H1 (cell line): ENCODE measurements around the gene ZNF726. TPM values are rescaled to one million over a fixed set of nuclear protein-coding genes. Genes with fewer than 3 reads are reported as not detected.

ENCODE experiments used
- CTCF ChIA-PET: fragments of 300-600 bp; sonication (Branson Sonifier 250); formaldehyde crosslinking; loops from one replicate; lab custom pipeline; 2021; ENCODE audit not compliant: partially characterized antibody; lab: Charles Lee
- POLR2A ChIA-PET: fragments of 300-600 bp; sonication (Branson Sonifier 250); formaldehyde crosslinking; loops from one replicate; lab custom pipeline; 2021; ENCODE audit warnings: inconsistent platforms; ENCODE audit not compliant: partially characterized antibody; lab: Charles Lee
- DNase-seq, 2 experiments: peaks; one replicate each; pipeline versions ENCODE4 v3.0.0 to v3.0.0-alpha.2; 2010 to 2022; ENCODE audit warnings: low spot score in 2 of 2, low read depth in 1 of 2, mixed read lengths in 1 of 2
- FAIRE-seq: peaks from 2 replicates; lab custom pipeline; 2011; peaks lifted over from hg19 to GRCh38; lab: Jason Lieb, UNC
- H2AFZ ChIP-seq: 2 replicates; pipeline ENCODE4 v1.8.1; 2012; ENCODE audit warnings: low read length, inconsistent platforms
- H2AK5ac ChIP-seq: 2 replicates; pipeline ENCODE4 v1.6.1; 2013; ENCODE audit warnings: low read depth, low read length
- H2BK120ac ChIP-seq: replicated peaks from 2 replicates; pipeline ENCODE3; 2013; ENCODE audit warnings: low read depth, low read length, inconsistent platforms
- H2BK12ac ChIP-seq: 2 replicates; pipeline ENCODE4 v1.6.1; 2013; ENCODE audit warnings: low read depth, low read length
- H2BK15ac ChIP-seq: 2 replicates; pipeline ENCODE4 v1.6.1; 2013; ENCODE audit warnings: low read length
- H2BK20ac ChIP-seq: 2 replicates; pipeline ENCODE4 v1.6.1; 2013; ENCODE audit warnings: low read length
- H2BK5ac ChIP-seq: 2 replicates; pipeline ENCODE4 v1.6.1; 2013; ENCODE audit warnings: low read depth, low read length
- H3K14ac ChIP-seq: 2 replicates; pipeline ENCODE4 v1.6.1; 2013; ENCODE audit warnings: inconsistent platforms; ENCODE audit not compliant: insufficient read length
- H3K18ac ChIP-seq: 2 replicates; pipeline ENCODE4 v1.6.1; 2013; ENCODE audit warnings: low read length; ENCODE audit errors: extremely low read depth
- H3K23ac ChIP-seq: 2 replicates; pipeline ENCODE4 v1.6.1; 2013; ENCODE audit warnings: inconsistent platforms; ENCODE audit not compliant: insufficient read length
- H3K23me2 ChIP-seq: 2 replicates; pipeline ENCODE4 v1.6.1; 2013; ENCODE audit warnings: low read depth, low read length
- H3K27ac ChIP-seq: 2 replicates; pipeline ENCODE4 v1.6.1; 2011; ENCODE audit warnings: low read depth, low read length, inconsistent platforms
- H3K27me3 ChIP-seq, 4 experiments: replicated peaks in 1 of 4; 1 replicate in 1 of 4; 2 replicates in 3 of 4; pipeline versions ENCODE4 v1.6.1 to v1.8.1; 2011 to 2013; ENCODE audit warnings: low read length in 3 of 4, mild to moderate bottlenecking in 3 of 4, inconsistent platforms in 2 of 4, mixed read lengths in 2 of 4, moderate library complexity in 1 of 4; ENCODE audit not compliant: control insufficient read depth in 3 of 4, insufficient read depth in 3 of 4; ENCODE audit errors: extremely low read depth in 1 of 4
- H3K36me3 ChIP-seq, 4 experiments: 2 replicates each; pipeline versions ENCODE4 v1.6.1 to v1.8.1; 2011 to 2013; ENCODE audit warnings: mild to moderate bottlenecking in 4 of 4, low read length in 3 of 4, moderate library complexity in 2 of 4, control low read depth in 1 of 4, inconsistent platforms in 1 of 4; ENCODE audit not compliant: insufficient read depth in 4 of 4, control insufficient read depth in 2 of 4
- H3K4ac ChIP-seq: replicated peaks from 2 replicates; pipeline ENCODE3; 2013; ENCODE audit warnings: low read length, low read depth, mixed read lengths, inconsistent platforms; ENCODE audit not compliant: insufficient read length
- H3K4me1 ChIP-seq, 4 experiments: replicated peaks in 1 of 4; 1 replicate in 1 of 4; 2 replicates in 3 of 4; pipeline versions ENCODE4 v1.6.1 to v1.8.1; 2011 to 2013; ENCODE audit warnings: low read length in 3 of 4, inconsistent platforms in 2 of 4, mixed read lengths in 1 of 4; ENCODE audit not compliant: insufficient read depth in 4 of 4, control insufficient read depth in 3 of 4
- H3K4me2 ChIP-seq, 2 experiments: 2 replicates each; pipeline versions ENCODE4 v1.6.1 to v1.8.1; 2011 to 2013; ENCODE audit warnings: low read depth in 2 of 2, low read length in 2 of 2, control low read depth in 1 of 2, inconsistent platforms in 1 of 2, mild to moderate bottlenecking in 1 of 2; ENCODE audit not compliant: insufficient read depth in 1 of 2
- H3K4me3 ChIP-seq, 4 experiments: fragments of 200-600, 300-600 bp in 1 of 4; sonication (generic), shearing (Covaris generic), sonication (Bioruptor Twin) in 1 of 4; 2 replicates each; pipeline versions ENCODE4 v1.5.1 to v1.8.1; 2011 to 2016; ENCODE audit warnings: low read length in 4 of 4, low read depth in 3 of 4, control low read depth in 2 of 4, inconsistent platforms in 2 of 4, mild to moderate bottlenecking in 2 of 4, mixed read lengths in 1 of 4, moderate library complexity in 1 of 4; ENCODE audit not compliant: insufficient read depth in 2 of 4; ENCODE audit errors: extremely low read depth in 1 of 4
- H3K56ac ChIP-seq: replicated peaks from 2 replicates; pipeline ENCODE3; 2013; ENCODE audit warnings: low read depth, mild to moderate bottlenecking, mixed read lengths, low read length, inconsistent platforms; ENCODE audit not compliant: insufficient read length
- H3K79me1 ChIP-seq: 2 replicates; pipeline ENCODE4 v1.6.1; 2013; ENCODE audit warnings: low read depth, low read length, control low read depth
- H3K79me2 ChIP-seq, 2 experiments: 2 replicates each; pipeline versions ENCODE4 v1.6.1 to v1.8.1; 2012 to 2013; ENCODE audit warnings: low read length in 2 of 2, mild to moderate bottlenecking in 2 of 2, inconsistent platforms in 1 of 2; ENCODE audit not compliant: insufficient read depth in 2 of 2, control insufficient read depth in 1 of 2
- H3K9ac ChIP-seq, 4 experiments: replicated peaks in 1 of 4; 1 replicate in 1 of 4; 2 replicates in 3 of 4; pipeline versions ENCODE4 v1.6.1 to v1.8.1; 2011 to 2013; ENCODE audit warnings: low read depth in 3 of 4, low read length in 3 of 4, control low read depth in 2 of 4, mild to moderate bottlenecking in 2 of 4, moderate library complexity in 2 of 4, inconsistent platforms in 1 of 4; ENCODE audit errors: extremely low read depth in 1 of 4
- H3K9me3 ChIP-seq, 2 experiments: 2 replicates each; pipeline versions ENCODE4 v1.6.1 to v1.8.1; 2012 to 2013; ENCODE audit warnings: mild to moderate bottlenecking in 2 of 2, moderate library complexity in 2 of 2, control low read depth in 1 of 2, inconsistent platforms in 1 of 2, low read depth in 1 of 2, low read length in 1 of 2, mixed read lengths in 1 of 2; ENCODE audit not compliant: insufficient read depth in 2 of 2
- H4K20me1 ChIP-seq, 2 experiments: replicated peaks in 1 of 2; 2 replicates each; pipeline versions ENCODE3 to v1.8.1; 2011 to 2013; ENCODE audit warnings: inconsistent platforms in 2 of 2, low read length in 2 of 2, mild to moderate bottlenecking in 1 of 2; ENCODE audit not compliant: insufficient read depth in 2 of 2, control insufficient read depth in 1 of 2
- H4K5ac ChIP-seq: 2 replicates; pipeline ENCODE4 v1.6.1; 2013; ENCODE audit warnings: low read length, low read depth, mixed read lengths, inconsistent platforms; ENCODE audit not compliant: insufficient read length
- H4K8ac ChIP-seq: 2 replicates; pipeline ENCODE4 v1.8.0; 2013; ENCODE audit warnings: mild to moderate bottlenecking, moderate library complexity, low read length, inconsistent platforms; ENCODE audit not compliant: insufficient read depth; ENCODE audit errors: extremely low read depth
- H4K91ac ChIP-seq: replicated peaks from 2 replicates; pipeline ENCODE3; 2013; ENCODE audit warnings: low read length, mixed read lengths, inconsistent platforms; ENCODE audit not compliant: insufficient read length
- GTF2F1 ChIP-seq: IDR thresholded peaks from 2 replicates; pipeline ENCODE4 v1.6.1; 2012; ENCODE audit warnings: low read depth, low read length, improper control_type of control experiment, borderline replicate concordance
- HDAC6 ChIP-seq: IDR thresholded peaks from one replicate; pipeline ENCODE4 v1.7.1; 2012; ENCODE audit warnings: low read depth, mild to moderate bottlenecking, inconsistent platforms, low read length, moderate library complexity
- KDM4A ChIP-seq: IDR thresholded peaks from one replicate; pipeline ENCODE4 v1.7.1; 2012; ENCODE audit warnings: low read depth, mild to moderate bottlenecking, moderate library complexity, low read length, inconsistent platforms; ENCODE audit not compliant: severe bottlenecking
- POLR2AphosphoS5 ChIP-seq: IDR thresholded peaks from 2 replicates; pipeline ENCODE4 v1.6.1; 2011; ENCODE audit warnings: low read depth, low read length
- SP1 ChIP-seq: IDR thresholded peaks from 2 replicates; pipeline ENCODE4 v1.6.1; 2011; ENCODE audit warnings: low read depth, low read length
- SP2 ChIP-seq: IDR thresholded peaks from 2 replicates; pipeline ENCODE4 v1.6.1; 2012; ENCODE audit warnings: mild to moderate bottlenecking, low read length, inconsistent platforms
- TAF7 ChIP-seq: optimal IDR thresholded peaks from 2 replicates; pipeline ENCODE3; 2011; ENCODE audit warnings: low read depth, mild to moderate bottlenecking, inconsistent platforms, low read length, moderate library complexity, borderline replicate concordance
- YY1 ChIP-seq: IDR thresholded peaks from 2 replicates; pipeline ENCODE4 v1.6.1; 2011; ENCODE audit warnings: low read depth, mild to moderate bottlenecking, low read length
- WGBS, 2 experiments: shearing (Covaris generic) in 1 of 2; methylation state at CpG; one replicate each; pipeline versions ENCODE4 v1.1.6 to v1.1.7; 2013 to 2015; ENCODE audit warnings: low lambda C conversion rate in 2 of 2, mixed read lengths in 2 of 2, inconsistent platforms in 1 of 2, low coverage in 1 of 2, missing lambda C conversion rate in 1 of 2; ENCODE audit not compliant: insufficient replicate concordance in 2 of 2, insufficient coverage in 1 of 2, insufficient read length in 1 of 2; ENCODE audit errors: extremely low coverage in 1 of 2, missing lambda C conversion rate in 1 of 2; 5-methylcytosine and 5-hydroxymethylcytosine counted together
- polyA plus RNA-seq, 7 experiments: library from polyadenylated mRNA; depleted of rRNA in 3 of 7; stranded (reverse) in 5 of 7; unstranded in 2 of 7; fragments of >200 nt in 5 of 7; fragments of 200-250 nt in 2 of 7; gene quantifications; 1 replicate in 5 of 7; 2 replicates in 1 of 7; 4 replicates in 1 of 7; pipeline versions ENCODE4 v1.2.1 to v1.2.3, GENCODE V29; 2011 to 2013; ENCODE audit warnings: missing spikeins in 2 of 7, mixed read lengths in 2 of 7
- total RNA-seq: library from RNA; stranded (reverse); fragmentation: NEBNext Ultra II Directional; extraction: Animal tissue kit (Norgen Biotek cat#: 25700); gene quantifications from 2 replicates; pipeline ENCODE4 v1.2.1, GENCODE V29; 2021
- TF ChIP-seq, protein P1 (sequence below): IDR thresholded peaks from 2 replicates; pipeline ENCODE4 v1.6.1; 2012; ENCODE audit warnings: inconsistent platforms

ZNF726 gene
- total and polyA plus RNA-seq, 2 of the 8 experiments (the other 6 are each of a cell fraction or from before 2014, with no cell fraction given), result not detected

DNA sequence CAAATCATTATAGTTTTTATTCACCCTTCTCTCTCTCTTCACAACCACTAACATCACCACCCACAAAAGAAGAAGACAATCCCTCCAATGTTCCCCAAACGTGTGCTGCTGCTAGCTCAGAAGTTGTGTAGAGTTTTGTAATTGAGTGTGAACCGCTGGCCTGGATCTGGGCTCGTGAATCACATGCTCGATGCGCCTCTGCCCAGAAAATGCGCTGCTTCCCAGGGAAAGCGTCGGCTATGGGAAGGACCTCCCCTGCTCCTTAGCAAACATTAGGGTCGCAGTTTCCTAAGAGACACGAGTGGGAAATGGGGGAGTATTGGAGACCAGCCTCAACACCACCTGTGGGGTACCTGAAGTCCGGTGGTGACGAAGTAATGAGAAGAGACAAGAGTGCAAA lies 38.4 kb upstream of the ZNF726 start:
- H3K27ac ChIP-seq, result no peak overlapping the region
- no peaks in the 10 kb centered on the region; the same call in 1 of the 2 replicates for H3K23me2 ChIP-seq
- no peak overlapping the region for H3K9ac ChIP-seq
- H3K4me2 ChIP-seq, result no peak overlapping the region
- no peak overlapping the region for H2AFZ ChIP-seq
- no peak overlapping the region for H2BK15ac ChIP-seq
- no peak overlapping the region for H2AK5ac ChIP-seq
- no peak overlapping the region for H3K4me3 ChIP-seq
- no peaks in the 10 kb centered on the region for H3K79me2 ChIP-seq
- no peaks in the 10 kb centered on the region for H3K79me1 ChIP-seq
- H2BK20ac ChIP-seq, result no peak overlapping the region
- H3K4ac ChIP-seq, result no peak overlapping the region
- no peaks in the 10 kb centered on the region; a peak in 1 of 8 replicates for H3K36me3 ChIP-seq
- no peak overlapping the region for H3K23ac ChIP-seq
- H3K4me1 ChIP-seq, result no peaks in the 10 kb centered on the region
- no peaks in the 10 kb centered on the region for H3K27me3 ChIP-seq
- FAIRE-seq (no peak), DNase-seq (no peak)
- H3K9me3 ChIP-seq, result peaks cover 27 to 60% of the 10 kb centered on the region in 2 experiments
- H4K20me1 ChIP-seq, result no peaks in the 10 kb centered on the region
- WGBS, 2 experiments, result 80% methylated on average over 12 of the region's 12 CpGs; no CpG with 5 or more reads in 1 of the 2 experiments
- no peak overlapping the region for H4K8ac ChIP-seq
- ChIA-PET POLR2A (no interaction called here), CTCF (no interaction called here)
- H2BK12ac ChIP-seq, result no peak overlapping the region
- no peak overlapping the region for H2BK5ac ChIP-seq
- H3K56ac ChIP-seq, result no peak overlapping the region
- no peak overlapping the region for H4K91ac ChIP-seq
- H3K14ac ChIP-seq, result no peak overlapping the region
- H2BK120ac ChIP-seq, result no peak overlapping the region
- H4K5ac ChIP-seq, result no peak overlapping the region
- no peak overlapping the region for H3K18ac ChIP-seq
- no peak for TF ChIP-seq GTF2F1
- TF ChIP-seq TAF7, result no peak
- no peak for TF ChIP-seq SP1
- no peak for TF ChIP-seq HDAC6
- TF ChIP-seq YY1, result no peak
- TF ChIP-seq SP2, result no peak
- TF ChIP-seq KDM4A, result no peak
- TF ChIP-seq, protein P1, sequence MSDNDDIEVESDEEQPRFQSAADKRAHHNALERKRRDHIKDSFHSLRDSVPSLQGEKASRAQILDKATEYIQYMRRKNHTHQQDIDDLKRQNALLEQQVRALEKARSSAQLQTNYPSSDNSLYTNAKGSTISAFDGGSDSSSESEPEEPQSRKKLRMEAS, result no peak
- TF ChIP-seq POLR2AphosphoS5, result no peak
